Neuron (in vitro differentiated cells): ENCODE results near the gene DUSP21.
"Not testable (repeated sequence)": the region's sequence is repeated elsewhere in the genome, so short reads cannot be mapped to it uniquely, and the experiment has no call there.

Experiments used
- H2AFZ ChIP-seq: one replicate; pipeline ENCODE4 v1.6.1; 2013; ENCODE audit warnings: low read depth, mild to moderate bottlenecking, inconsistent platforms, low read length, moderate library complexity
- H3K27me3 ChIP-seq: one replicate; pipeline ENCODE4 v1.6.1; 2013; ENCODE audit warnings: low read length; ENCODE audit not compliant: insufficient read depth
- H3K36me3 ChIP-seq: one replicate; pipeline ENCODE4 v1.6.1; 2013; ENCODE audit warnings: low read length; ENCODE audit not compliant: insufficient read depth
- H3K4me1 ChIP-seq: one replicate; pipeline ENCODE4 v1.6.1; 2013; ENCODE audit warnings: low read length; ENCODE audit not compliant: insufficient read depth
- H3K4me3 ChIP-seq: 2 replicates; pipeline ENCODE4 v1.5.1; 2013; ENCODE audit warnings: mild to moderate bottlenecking, low read length, moderate library complexity
- H3K9me3 ChIP-seq: one replicate; pipeline ENCODE4 v1.6.1; 2013; ENCODE audit warnings: low read length

Gene DUSP21

DNA sequence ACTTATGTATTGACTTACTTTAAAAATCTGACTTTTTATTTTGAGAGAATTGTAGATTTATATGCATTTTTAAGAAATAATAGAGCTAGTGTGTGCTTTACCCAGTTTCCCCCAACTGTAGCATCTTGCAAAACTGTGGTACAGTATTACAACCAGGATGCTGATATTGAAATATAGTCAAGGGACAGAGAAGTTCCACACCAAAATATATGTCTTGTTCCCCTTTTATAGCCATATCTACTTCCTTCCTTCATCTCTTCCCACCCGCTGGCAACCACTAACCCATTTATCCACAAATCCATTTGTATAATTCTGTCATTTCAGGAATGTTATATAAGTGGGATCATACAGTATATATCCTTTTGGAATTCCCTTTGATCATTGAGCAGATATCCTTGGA, 46.0 kb downstream of the DUSP21 start:
- no peaks in the 10 kb centered on the region for H3K36me3 ChIP-seq
- no peak overlapping the region for H3K4me3 ChIP-seq
- no peaks in the 10 kb centered on the region for H3K9me3 ChIP-seq
- no peaks in the 10 kb centered on the region for H3K4me1 ChIP-seq
- no peak overlapping the region for H2AFZ ChIP-seq
- H3K27me3 ChIP-seq, result no peaks in the 10 kb centered on the region

GRCh38 chrX:44890247-44890646, 46.4 kb downstream of the DUSP21 start:
- no peak overlapping the region for H2AFZ ChIP-seq
- no peaks in the 10 kb centered on the region for H3K9me3 ChIP-seq
- H3K36me3 ChIP-seq, result no peaks in the 10 kb centered on the region
- H3K4me3 ChIP-seq, result no peak overlapping the region
- no peaks in the 10 kb centered on the region for H3K27me3 ChIP-seq
- H3K4me1 ChIP-seq, result no peaks in the 10 kb centered on the region

DNA sequence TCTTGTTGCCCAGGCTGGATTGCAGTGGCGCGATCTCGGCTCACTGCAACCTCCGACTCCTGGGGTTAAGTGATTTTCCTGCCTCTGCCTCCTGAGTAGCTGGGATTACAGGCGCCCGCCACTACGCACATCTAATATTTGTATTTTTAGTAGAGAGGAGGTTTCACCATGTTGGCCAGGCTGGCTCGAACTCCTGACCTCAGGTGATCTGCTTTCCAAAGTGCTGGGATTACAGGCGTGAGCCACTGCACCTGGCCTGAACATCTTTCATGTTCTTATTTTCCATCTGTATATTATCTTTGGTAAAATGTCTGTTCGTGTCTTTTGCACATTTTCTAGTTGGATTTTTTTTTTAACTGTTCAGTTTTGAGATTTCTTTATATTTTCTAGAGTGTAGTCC, 46.9 kb downstream of the DUSP21 start:
- not testable (repeated sequence) for H3K27me3 ChIP-seq, H3K4me3 ChIP-seq, H2AFZ ChIP-seq, H3K9me3 ChIP-seq, H3K4me1 ChIP-seq, H3K36me3 ChIP-seq

DNA sequence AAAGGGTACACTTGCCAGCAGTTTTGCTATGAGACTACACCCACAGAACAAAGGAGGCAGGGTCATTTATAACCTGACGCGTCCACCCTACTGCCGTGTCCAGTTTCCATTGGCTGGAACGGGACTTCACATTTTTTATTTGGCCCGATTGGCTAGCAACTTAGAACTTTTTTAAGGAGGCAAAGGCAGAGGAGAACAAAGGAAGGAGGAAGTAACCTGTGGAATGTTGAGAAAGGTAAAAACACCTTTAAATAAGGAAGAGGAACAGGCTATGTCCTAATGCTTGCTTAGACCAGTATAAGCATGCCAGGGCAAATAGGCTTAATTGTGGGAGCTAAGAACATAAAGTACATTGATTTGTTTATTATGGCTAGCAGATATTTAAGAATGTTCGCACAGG, 47.8 kb downstream of the DUSP21 start:
- no peak overlapping the region for H3K4me3 ChIP-seq
- H3K4me1 ChIP-seq, result no peaks in the 10 kb centered on the region
- no peaks in the 10 kb centered on the region for H3K36me3 ChIP-seq
- H3K27me3 ChIP-seq, result no peaks in the 10 kb centered on the region
- H3K9me3 ChIP-seq, result no peaks in the 10 kb centered on the region
- no peak overlapping the region for H2AFZ ChIP-seq
